Hepatocyte (in vitro differentiated cells): Measurements from ENCODE around the gene DPF3. TPM values are rescaled to one million over a fixed set of nuclear protein-coding genes. Genes with fewer than 3 reads are reported as not detected.

Source experiments
- DNase-seq: peaks from one replicate; pipeline ENCODE4 v3.0.0-alpha.2; 2016; ENCODE audit warnings: low spot score
- H2AFZ ChIP-seq: fragments of 200-600 bp; sonication (generic); 2 replicates; pipeline ENCODE4 v1.6.0; 2016; ENCODE audit warnings: antibody characterized with exemption, mild to moderate bottlenecking
- H3K27ac ChIP-seq: fragments of 200-600 bp; sonication (generic); 2 replicates; pipeline ENCODE4 v1.5.1; 2016; ENCODE audit warnings: mild to moderate bottlenecking
- H3K27me3 ChIP-seq: fragments of 200-600 bp; sonication (generic); 2 replicates; pipeline ENCODE4 v1.6.1; 2016
- H3K36me3 ChIP-seq: fragments of 200-600 bp; sonication (generic); replicated peaks from 2 replicates; pipeline ENCODE4 v1.5.1; 2016; ENCODE audit warnings: low read depth; ENCODE audit not compliant: insufficient read depth
- H3K4me1 ChIP-seq: fragments of 200-600 bp; sonication (generic); 2 replicates; pipeline ENCODE4 v1.5.1; 2016; ENCODE audit warnings: mild to moderate bottlenecking, moderate library complexity; ENCODE audit not compliant: insufficient read depth
- H3K4me2 ChIP-seq: fragments of 200-600 bp; sonication (generic); 2 replicates; pipeline ENCODE4 v1.6.0; 2016
- H3K4me3 ChIP-seq: fragments of 200-600 bp; sonication (generic); 2 replicates; pipeline ENCODE4 v1.5.1; 2016; ENCODE audit warnings: mild to moderate bottlenecking
- H3K79me2 ChIP-seq: fragments of 200-600 bp; sonication (generic); 2 replicates; pipeline ENCODE4 v1.6.0; 2017; ENCODE audit warnings: mild to moderate bottlenecking
- H3K9me2 ChIP-seq: fragments of 200-600 bp; sonication (generic); replicated peaks from 2 replicates; pipeline ENCODE4 v1.6.0; 2017; ENCODE audit warnings: mild to moderate bottlenecking; ENCODE audit not compliant: insufficient read depth
- H3K9me3 ChIP-seq: fragments of 200-600 bp; sonication (generic); 2 replicates; pipeline ENCODE4 v1.5.1; 2016; ENCODE audit warnings: low read depth, mild to moderate bottlenecking
- H4K20me1 ChIP-seq: fragments of 200-600 bp; sonication (generic); 2 replicates; pipeline ENCODE4 v1.6.0; 2016; ENCODE audit warnings: mild to moderate bottlenecking; ENCODE audit not compliant: insufficient read depth, poor library complexity, severe bottlenecking
- EZH2 ChIP-seq: fragments of 200-600 bp; sonication (generic); IDR thresholded peaks from 2 replicates; pipeline ENCODE4 v1.6.1; 2016; ENCODE audit warnings: antibody characterized with exemption, mild to moderate bottlenecking, borderline replicate concordance
- EZH2phosphoT487 ChIP-seq: fragments of 200-600 bp; sonication (generic); IDR thresholded peaks from one replicate; pipeline ENCODE4 v1.6.1; 2018; ENCODE audit warnings: antibody characterized with exemption, mild to moderate bottlenecking, low read depth, moderate library complexity; ENCODE audit not compliant: unreplicated experiment, severe bottlenecking
- WGBS: methylation state at CpG from one replicate; pipeline ENCODE4 v1.1.6; 2016; ENCODE audit warnings: low lambda C conversion rate; ENCODE audit errors: missing lambda C conversion rate; 5-methylcytosine and 5-hydroxymethylcytosine counted together
- polyA plus RNA-seq: library from polyadenylated mRNA; unstranded; fragments of >200 nt; fragmentation: Nextera tagmentation; extraction: Ambion mirVana; gene quantifications from 2 replicates; pipeline ENCODE4 v1.2.1, GENCODE V29; 2016
- total RNA-seq: library from RNA; depleted of rRNA; stranded (reverse); fragments of >200 nt; gene quantifications from 2 replicates; pipeline ENCODE4 v1.2.3, GENCODE V29; 2014
- TF ChIP-seq, protein P1 (sequence below): fragments of 200-600 bp; sonication (generic); IDR thresholded peaks from 2 replicates; pipeline ENCODE4 v1.5.1; 2016; ENCODE audit warnings: antibody characterized with exemption, mild to moderate bottlenecking; ENCODE audit not compliant: poor library complexity

DPF3 gene
- total and polyA plus RNA-seq, 2 experiments from 2014 or later: 0.21 to 0.47 TPM

DNA sequence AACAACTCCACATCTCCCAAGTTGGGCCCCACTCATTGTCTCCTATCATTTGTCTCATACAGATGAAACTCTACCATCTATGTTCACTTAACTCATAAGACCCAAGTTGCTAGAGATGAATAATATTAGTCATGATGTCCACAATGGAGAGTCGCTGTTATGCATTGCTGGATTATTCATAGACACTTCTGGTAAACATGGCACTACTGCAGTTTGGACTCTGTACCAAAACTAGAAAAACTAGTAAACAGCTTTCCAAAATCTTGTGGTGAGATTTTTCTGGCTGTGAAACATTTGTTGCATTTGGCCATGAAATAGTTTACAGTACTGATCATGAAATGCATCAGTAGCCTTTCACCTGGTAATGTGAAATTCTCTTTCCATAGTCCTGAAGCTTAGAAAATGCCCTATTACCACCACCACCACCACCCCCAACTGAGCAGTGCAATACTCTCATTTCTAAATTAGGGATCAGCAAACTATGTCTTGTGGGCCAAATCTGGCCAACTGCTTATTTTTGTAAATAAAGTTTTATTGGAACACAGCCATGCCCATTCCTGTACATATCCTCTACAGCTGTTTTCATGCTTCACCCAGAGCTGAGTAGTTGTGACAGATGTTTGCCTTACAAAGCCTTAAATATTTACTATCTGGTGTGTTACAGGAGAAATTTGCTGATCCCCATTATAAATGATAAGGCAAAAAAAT lies 236.5 kb downstream of the DPF3 start:
- H3K27me3 ChIP-seq: no peaks in the 10 kb centered on the region
- no peaks in the 10 kb centered on the region for H3K36me3 ChIP-seq
- TF ChIP-seq, protein P1, sequence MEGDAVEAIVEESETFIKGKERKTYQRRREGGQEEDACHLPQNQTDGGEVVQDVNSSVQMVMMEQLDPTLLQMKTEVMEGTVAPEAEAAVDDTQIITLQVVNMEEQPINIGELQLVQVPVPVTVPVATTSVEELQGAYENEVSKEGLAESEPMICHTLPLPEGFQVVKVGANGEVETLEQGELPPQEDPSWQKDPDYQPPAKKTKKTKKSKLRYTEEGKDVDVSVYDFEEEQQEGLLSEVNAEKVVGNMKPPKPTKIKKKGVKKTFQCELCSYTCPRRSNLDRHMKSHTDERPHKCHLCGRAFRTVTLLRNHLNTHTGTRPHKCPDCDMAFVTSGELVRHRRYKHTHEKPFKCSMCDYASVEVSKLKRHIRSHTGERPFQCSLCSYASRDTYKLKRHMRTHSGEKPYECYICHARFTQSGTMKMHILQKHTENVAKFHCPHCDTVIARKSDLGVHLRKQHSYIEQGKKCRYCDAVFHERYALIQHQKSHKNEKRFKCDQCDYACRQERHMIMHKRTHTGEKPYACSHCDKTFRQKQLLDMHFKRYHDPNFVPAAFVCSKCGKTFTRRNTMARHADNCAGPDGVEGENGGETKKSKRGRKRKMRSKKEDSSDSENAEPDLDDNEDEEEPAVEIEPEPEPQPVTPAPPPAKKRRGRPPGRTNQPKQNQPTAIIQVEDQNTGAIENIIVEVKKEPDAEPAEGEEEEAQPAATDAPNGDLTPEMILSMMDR: no peak
- TF ChIP-seq EZH2phosphoT487 (no peak), EZH2 (no peak)
- no peaks in the 10 kb centered on the region for H3K4me1 ChIP-seq
- no peaks in the 10 kb centered on the region for H4K20me1 ChIP-seq
- H3K27ac ChIP-seq: no peak overlapping the region
- no peak overlapping the region for H3K4me2 ChIP-seq
- H3K9me3 ChIP-seq: no peaks in the 10 kb centered on the region
- 88% methylated on average over 1 of the region's 1 CpG for WGBS
- no peak for DNase-seq
- H3K9me2 ChIP-seq: no peaks in the 10 kb centered on the region
- H2AFZ ChIP-seq: no peak overlapping the region
- H3K4me3 ChIP-seq: no peak overlapping the region
- no peaks in the 10 kb centered on the region for H3K79me2 ChIP-seq

DNA sequence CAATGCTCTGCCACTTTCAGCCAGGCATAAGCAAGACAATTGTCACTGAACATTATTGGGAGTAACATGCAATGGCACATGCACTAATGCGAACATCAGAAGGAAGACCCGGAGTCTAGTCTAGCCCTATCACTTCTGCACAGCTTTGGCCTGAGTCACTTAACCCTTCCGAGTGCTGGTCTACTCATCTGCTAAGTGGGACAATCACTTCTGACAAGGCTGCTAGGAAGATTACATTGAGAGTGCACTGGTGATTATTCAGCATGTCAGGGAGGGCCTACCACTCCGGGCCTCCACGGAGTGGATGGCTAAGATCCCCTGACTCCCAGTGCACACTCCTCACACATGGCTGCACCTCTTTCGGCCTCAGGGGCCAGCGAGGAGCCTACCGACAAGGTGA lies 240.9 kb downstream of the DPF3 start:
- Histone ChIP-seq H3K9me2 (no peaks in the 10 kb centered on the region), H3K27ac (no peak overlapping the region), H4K20me1 (no peaks in the 10 kb centered on the region), H3K9me3 (no peaks in the 10 kb centered on the region), H3K4me2 (no peak overlapping the region), H3K36me3 (no peaks in the 10 kb centered on the region), H3K79me2 (no peaks in the 10 kb centered on the region), H3K4me3 (no peak overlapping the region), H3K27me3 (no peaks in the 10 kb centered on the region), H2AFZ (no peak overlapping the region), H3K4me1 (peaks cover 6% of the 10 kb centered on the region)
- no peak for DNase-seq
- 86% methylated on average over 8 of the region's 8 CpGs for WGBS
- TF ChIP-seq EZH2 (no peak), EZH2phosphoT487 (no peak)
- TF ChIP-seq, protein P1: no peak

DNA sequence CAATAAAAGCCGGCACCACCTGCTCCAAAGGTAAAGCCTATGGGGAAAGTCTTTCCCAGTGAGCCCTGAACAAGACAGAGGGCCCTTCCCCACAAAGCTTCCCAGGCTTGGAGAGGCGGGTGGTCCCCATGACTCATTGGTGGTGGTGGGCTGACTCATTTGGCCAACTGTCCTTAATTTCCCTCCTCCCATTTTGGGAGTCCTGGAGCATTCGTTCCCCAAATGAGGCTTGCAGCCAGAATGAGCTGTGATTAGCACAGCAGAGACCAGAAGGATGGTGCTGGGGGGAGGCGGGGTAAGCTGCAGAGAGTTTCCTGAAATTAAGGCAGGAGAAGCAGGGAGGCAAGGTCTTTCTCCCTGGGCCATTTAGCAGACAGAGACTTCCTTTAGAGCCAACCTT lies 241.7 kb downstream of the DPF3 start:
- Histone ChIP-seq H3K36me3 (no peaks in the 10 kb centered on the region), H4K20me1 (no peaks in the 10 kb centered on the region), H3K4me1 (peaks cover 6% of the 10 kb centered on the region), H3K4me2 (no peak overlapping the region), H3K27me3 (no peaks in the 10 kb centered on the region), H3K27ac (no peak overlapping the region), H3K9me2 (no peaks in the 10 kb centered on the region), H3K79me2 (no peaks in the 10 kb centered on the region), H2AFZ (no peak overlapping the region), H3K4me3 (no peak overlapping the region), H3K9me3 (no peaks in the 10 kb centered on the region)
- TF ChIP-seq EZH2phosphoT487 (no peak), EZH2 (no peak)
- TF ChIP-seq, protein P1: no peak
- no peak for DNase-seq
- 85% methylated on average over 4 of the region's 4 CpGs for WGBS
